NCI-H1930 (cell line): ENCODE data around the gene TCOF1.

ENCODE experiments used
- DNase-seq, 2 experiments: peaks; one replicate each; lab custom pipeline; 2025; lab: John Stamatoyannopoulos, UW

The TCOF1 gene

DNA sequence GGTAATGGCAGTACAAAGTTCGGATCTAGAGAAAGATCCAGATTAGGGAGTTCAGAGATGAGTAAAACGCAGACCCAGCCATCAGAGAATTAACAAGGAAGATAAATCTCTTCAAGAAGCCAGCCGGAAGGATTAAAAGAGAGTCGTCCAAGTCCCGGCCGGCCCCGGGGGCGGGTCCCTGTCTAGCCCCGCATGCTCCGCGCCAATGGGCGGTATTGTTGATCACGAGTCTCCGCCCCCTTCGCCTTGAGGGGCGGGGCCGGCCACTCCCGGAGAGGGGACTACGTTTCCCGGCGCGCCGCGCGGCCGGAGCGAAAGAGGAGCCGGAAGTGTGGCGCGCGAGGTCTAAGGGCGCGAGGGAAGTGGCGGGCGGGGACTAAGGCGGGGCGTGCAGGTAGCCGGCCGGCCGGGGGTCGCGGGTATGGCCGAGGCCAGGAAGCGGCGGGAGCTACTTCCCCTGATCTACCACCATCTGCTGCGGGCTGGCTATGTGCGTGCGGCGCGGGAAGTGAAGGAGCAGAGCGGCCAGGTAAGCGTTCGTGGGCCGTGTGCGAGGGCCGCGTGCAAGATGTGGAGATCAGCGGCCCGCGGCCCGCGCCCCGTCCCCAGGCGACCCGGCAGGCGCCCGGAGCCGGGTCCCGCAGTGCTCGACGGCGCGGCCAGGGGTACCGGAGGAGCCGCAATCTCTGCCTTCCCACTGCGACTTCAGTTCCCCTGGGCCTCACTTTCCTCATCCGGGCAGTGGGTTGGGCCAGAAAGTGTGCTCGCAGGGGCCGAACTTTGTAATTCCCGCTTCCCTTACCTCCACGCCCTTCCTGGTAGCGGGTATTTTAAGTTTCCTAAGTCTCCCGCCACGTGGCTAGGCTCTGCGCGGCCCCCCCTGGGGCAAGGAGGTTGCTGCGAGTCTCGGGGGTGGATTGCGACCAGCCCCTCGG is at the start of gene TCOF1:
TCOF1 (plus strand) TSS at position 372 of the 935 bp plus-strand sequence; CDS start at position 422, 50 bp downstream.
- DNase-seq, result peak; percentile 81 to 87

GRCh38 chr5:150309101-150309885 is 48.2 kb upstream of the TCOF1 start:
- no peak for DNase-seq

- DNase-seq, result no peak
Measured at GRCh38 chr5:150309886-150310239, 47.6 kb upstream of the TCOF1 start.

DNA sequence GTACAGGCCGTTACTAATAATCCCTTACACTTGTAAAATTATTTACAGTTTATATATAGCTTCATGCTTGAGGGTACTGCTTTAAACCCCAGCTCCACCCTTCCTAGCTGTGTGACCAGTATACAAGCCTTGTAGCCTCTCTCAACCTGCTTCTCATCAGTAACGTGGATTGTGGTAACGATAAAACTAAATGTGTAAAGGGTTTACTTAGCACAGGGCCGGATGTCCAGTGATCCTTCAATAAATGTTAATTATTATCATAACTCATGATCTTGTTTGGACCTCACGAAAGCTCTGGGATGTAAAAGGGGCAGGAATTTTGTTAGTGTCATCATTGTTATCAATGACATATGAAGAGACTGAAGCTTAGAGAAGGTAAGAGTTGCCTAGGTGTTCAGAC is 47.3 kb upstream of the TCOF1 start:
- no peak for DNase-seq

DNA sequence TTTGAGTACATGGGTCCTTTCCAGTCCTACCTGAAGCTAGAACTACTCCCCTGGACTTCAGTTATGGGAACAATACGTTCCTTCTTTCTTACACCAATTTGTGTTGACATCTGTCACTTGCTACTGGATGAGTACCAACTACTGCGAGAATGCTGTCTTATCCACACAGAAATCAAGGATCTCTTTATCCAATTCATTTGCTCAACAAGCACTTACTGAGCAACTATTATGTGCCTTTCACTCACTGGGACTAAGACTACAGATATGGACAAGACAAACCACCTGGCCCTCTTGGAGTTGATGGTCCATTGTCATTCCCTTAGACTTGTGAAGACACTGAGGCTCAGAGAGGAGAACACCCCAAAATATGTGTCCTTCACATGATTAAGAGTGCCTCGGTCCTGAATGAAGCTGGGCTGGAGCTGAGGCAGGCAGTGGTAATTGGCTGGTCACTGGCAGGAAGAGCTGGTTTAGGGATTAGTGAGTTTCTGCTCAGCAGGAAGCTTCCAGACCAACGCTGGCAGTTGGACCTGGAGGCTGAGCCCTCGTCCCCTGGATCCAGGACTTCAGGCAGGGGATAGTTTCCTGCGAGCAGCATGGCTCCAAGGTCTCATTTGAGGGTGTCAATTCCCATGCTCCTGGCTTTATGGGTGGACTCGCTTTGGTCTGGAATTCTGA is 46.3 kb upstream of the TCOF1 start:
- DNase-seq, result no peak

- no peak for DNase-seq
Measured at GRCh38 chr5:150312518-150312917, 45.0 kb upstream of the TCOF1 start.

DNA sequence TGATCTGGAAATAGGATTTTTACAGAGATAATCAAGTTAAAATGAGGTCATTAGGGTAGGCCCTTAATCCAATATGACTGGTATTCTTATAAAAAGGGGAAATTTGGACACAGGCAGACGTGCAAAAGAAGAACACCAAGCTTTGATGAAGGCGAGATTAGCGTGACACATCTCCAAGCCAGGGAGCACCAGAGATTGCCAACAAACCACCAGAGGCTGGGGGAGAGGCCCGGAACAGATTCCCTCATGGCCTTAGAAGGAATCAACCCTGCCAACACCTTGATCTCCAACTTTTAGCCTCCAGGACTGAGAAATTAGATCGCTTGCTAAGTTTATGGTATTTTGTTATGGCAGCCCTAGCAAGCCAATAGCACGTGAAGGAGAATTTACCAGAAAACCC is 44.0 kb upstream of the TCOF1 start:
- no peak for DNase-seq

DNA sequence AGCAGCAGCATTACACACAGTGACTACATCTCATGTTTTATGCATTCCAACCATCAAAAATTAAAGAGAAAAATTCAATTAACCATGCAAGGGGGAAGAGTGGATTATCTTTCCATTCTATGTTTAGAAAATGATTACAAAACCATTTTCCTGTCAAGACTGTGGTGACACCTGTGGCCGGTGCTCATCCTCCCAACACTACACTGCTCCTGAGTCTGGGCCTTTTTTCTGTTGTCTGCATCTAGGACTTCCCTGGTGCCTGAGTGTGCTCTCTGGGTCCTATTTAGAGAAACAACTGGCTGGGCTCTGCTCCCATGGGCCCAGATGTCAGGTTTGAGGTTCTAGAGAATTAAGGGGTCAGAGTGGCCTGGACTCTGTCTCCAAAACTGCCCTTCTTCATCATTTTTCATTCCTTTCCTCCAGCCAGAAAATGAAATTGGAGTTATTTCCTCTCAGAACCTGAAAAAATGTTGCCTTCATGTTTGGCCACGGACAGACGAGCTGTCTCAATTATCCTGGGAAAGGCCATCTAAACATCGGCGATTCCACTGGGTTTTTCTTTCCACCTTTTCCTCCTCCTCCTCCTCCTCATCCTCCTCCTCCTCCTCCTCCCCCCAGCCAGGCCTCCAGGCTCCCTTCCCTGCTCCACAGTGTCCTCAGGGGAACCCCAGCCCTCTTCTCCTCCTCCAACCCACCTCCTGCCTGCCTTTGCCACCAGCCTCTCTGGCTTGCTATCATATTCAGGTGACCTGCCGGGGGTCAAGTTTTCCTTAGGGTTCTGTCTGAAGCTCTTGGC is 43.4 kb upstream of the TCOF1 start:
- no peak for DNase-seq

DNA sequence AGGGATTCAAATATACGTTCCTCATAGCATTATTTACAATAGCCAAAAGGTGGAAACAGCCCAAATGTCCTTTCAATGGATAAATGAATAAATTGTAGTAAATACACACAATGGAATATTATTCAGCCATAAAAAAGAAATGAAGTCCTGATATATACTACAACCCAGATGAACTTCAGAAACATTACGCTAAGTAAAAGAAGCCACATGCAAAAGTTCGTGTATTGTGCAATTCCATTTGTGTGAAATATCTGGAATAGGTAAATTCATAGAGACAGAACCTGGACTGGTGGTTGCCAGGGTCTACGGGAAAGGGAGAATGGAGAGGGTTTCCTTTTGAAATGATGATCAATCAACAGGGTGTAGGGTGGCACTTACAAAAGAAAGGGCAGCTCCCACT is 42.3 kb upstream of the TCOF1 start:
- no peak for DNase-seq

DNA sequence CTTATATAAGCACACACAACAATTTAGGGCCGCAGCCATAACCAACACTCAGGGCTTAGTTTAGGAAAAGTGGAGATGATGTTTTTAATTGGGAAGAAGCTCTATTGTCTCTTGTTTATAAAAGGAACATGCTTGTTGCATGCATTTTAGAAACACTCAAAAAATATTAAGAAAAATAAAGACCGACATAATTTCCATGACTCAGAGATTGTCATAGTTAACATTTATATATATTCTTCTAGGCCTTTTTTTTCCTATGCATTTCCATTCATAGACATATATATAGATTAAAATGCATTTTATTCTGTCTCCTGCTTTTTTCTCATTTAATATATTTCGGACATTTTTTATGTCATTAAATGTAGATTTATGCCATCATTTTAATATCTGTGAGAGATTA is 41.2 kb upstream of the TCOF1 start:
- DNase-seq, result no peak

DNA sequence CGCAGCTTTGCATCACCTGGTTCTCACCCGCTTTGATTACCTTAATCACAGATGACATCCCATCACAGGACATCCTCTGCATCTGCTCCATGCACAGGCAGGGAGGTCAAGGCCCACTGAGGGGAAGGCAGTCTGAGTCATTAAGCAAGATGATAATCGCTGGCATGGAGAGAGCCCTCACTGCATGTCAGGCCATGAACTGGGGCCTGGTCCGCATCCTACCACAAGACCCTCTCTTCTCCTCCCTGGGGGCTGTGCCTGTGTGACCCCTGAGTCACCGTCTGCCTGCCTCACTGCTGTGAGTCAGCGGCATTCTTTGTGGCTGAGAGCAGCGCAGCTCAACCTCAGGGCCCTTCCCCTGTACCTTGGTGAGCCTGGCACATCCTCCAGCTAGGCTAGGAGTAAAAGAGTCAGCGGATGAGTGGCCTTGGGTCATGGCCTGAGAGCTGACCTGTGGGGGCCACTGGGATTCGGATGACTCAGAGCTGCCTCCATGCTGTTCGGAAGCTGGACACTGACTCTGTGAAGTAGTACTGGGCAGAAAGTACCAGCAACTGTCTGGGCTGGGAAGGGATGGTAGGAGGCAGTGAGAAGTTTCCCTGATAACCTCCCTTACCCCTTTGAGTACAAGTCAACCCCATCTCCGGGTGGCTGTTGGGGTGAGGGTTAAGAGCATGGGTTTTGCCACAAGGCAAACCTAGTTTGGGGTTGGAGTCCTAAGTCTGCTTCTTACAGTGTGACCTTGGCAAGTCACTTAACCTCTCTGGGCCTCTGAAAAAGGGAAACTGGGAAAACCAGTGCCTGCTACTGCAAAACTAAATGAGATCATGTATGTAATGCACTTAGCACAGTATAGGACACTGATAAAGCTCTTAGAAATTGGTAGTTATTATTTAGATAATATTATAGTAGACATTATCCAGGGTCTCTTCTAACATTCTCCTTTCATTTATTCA is 40.2 kb upstream of the TCOF1 start:
- DNase-seq, result no peak

GRCh38 chr5:150318613-150319483 is 38.6 kb upstream of the TCOF1 start:
- DNase-seq, result no peak

DNA sequence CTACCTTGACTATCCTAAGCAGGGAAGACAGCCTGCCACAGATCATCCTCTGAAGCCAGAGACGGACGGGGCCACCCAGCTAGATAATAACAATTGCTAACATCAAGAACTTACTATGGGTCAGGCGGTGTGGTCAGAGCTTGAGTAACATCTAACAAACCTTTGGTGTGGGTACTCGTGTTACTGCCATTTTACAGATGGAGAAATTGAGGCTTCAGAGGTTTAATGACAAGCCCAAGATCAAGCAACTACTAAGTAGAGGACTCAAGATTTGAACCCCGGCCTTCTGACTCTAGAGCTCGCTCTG is 38.1 kb upstream of the TCOF1 start:
- no peak for DNase-seq

- no peak for DNase-seq
Measured at GRCh38 chr5:150320044-150320613, 37.4 kb upstream of the TCOF1 start.

GRCh38 chr5:150321211-150321610 is 36.3 kb upstream of the TCOF1 start:
- no peak for DNase-seq

DNA sequence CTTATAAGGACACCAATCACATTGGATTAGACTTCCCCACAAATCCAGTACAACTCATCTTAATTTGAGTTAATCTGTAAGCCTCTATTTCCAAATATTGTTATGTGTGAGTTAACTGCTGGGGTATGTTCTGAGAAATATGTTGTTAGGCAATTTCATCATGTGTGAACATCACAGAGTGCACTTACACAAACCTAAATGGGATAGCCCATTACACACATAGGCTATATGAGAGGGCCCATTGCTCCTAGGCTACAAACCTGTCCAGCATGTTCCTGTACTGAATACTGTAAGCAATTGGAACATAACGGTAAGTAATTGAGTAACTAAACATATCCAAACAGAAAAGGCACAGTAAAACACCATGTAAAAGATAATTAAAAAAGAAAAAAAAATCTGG is 35.7 kb upstream of the TCOF1 start:
- no peak for DNase-seq

GRCh38 chr5:150322202-150322601 is 35.3 kb upstream of the TCOF1 start:
- DNase-seq, result no peak

DNA sequence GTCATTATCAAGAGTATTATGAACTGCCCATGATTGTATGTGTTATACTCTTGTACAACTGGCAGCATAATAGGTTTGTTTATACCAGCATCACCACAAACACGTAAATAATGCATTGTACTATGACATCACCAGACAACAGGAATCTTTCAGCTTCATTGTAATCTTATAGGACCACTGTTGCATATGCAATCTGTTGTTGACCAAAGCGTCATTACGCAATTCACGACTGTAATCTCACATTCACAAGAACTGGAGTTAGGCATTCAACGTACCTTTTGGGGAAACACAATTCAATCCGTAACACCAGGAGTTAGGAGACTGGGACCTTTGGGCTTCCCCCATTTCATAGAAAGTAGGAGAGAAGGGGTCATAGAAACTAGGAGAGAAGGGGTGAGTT is 34.4 kb upstream of the TCOF1 start:
- no peak for DNase-seq

GRCh38 chr5:150323819-150324218 is 33.7 kb upstream of the TCOF1 start:
- DNase-seq, result no peak
